ENCODE results near the gene CCNH.

Gene CCNH

GRCh38 chr5:87418506-87418905 is 5.8 kb upstream of the CCNH start:
- Histone ChIP-seq H3K9ac (ENCODE audit: insufficient read length, low read depth) (no peak overlapping the region), H3K27me3 (ENCODE audit: insufficient read depth, insufficient read length) (no peaks in the 10 kb centered on the region), H3K4me1 (ENCODE audit: insufficient read depth, insufficient read length) (no peaks in the 10 kb centered on the region), H3K4me3 (ENCODE audit: insufficient read length, low read depth) (no peak overlapping the region), H3K9me3 (ENCODE audit: insufficient read depth, low read length) (no peaks in the 10 kb centered on the region), H3K36me3 (ENCODE audit: insufficient read depth, insufficient read length, low read length) (no peaks in the 10 kb centered on the region)
- no peak for DNase-seq (ENCODE audit: low read depth, low spot score)
- TF ChIP-seq SUZ12 (IDR thresholded peaks at IDR 0.05; ENCODE audit: extremely low read depth, insufficient read depth, insufficient read length) (no peak), ZNF274 (IDR thresholded peaks at IDR 0.05; ENCODE audit: low read depth, low read length) (no peak), YY1 (IDR thresholded peaks at IDR 0.05; ENCODE audit: insufficient read depth, insufficient read length) (no peak)

GRCh38 chr5:87413343-87413645 is 564 bp upstream of the CCNH start:
- H3K4me1 ChIP-seq (ENCODE audit: insufficient read depth, insufficient read length) = no peaks in the 10 kb centered on the region
- DNase-seq (ENCODE audit: low read depth, low spot score) = no peak
- peak overlapping the region; percentile 97 for H3K4me3 ChIP-seq (ENCODE audit: insufficient read length, low read depth)
- H3K9me3 ChIP-seq (ENCODE audit: insufficient read depth, low read length) = no peaks in the 10 kb centered on the region
- no peaks in the 10 kb centered on the region for H3K27me3 ChIP-seq (ENCODE audit: insufficient read depth, insufficient read length)
- TF ChIP-seq ZNF274 (IDR thresholded peaks at IDR 0.05; ENCODE audit: low read depth, low read length) (no peak), YY1 (IDR thresholded peaks at IDR 0.05; ENCODE audit: insufficient read depth, insufficient read length) (no peak), SUZ12 (IDR thresholded peaks at IDR 0.05; ENCODE audit: extremely low read depth, insufficient read depth, insufficient read length) (no peak)
- H3K9ac ChIP-seq (ENCODE audit: insufficient read length, low read depth) = peak overlapping the region; percentile 56
- H3K36me3 ChIP-seq (ENCODE audit: insufficient read depth, insufficient read length, low read length) = peaks cover 29% of the 10 kb centered on the region

GRCh38 chr5:87411973-87412629 is 629 bp downstream of the CCNH start:
- Histone ChIP-seq H3K4me1 (ENCODE audit: insufficient read depth, insufficient read length) (no peaks in the 10 kb centered on the region), H3K27me3 (ENCODE audit: insufficient read depth, insufficient read length) (no peaks in the 10 kb centered on the region), H3K9me3 (ENCODE audit: insufficient read depth, low read length) (no peaks in the 10 kb centered on the region), H3K4me3 (ENCODE audit: insufficient read length, low read depth) (peak overlapping the region; percentile 97), H3K36me3 (ENCODE audit: insufficient read depth, insufficient read length, low read length) (peaks cover 40% of the 10 kb centered on the region), H3K9ac (ENCODE audit: insufficient read length, low read depth) (peak overlapping the region; percentile 97)
- no peak for DNase-seq (ENCODE audit: low read depth, low spot score)
- TF ChIP-seq SUZ12 (IDR thresholded peaks at IDR 0.05; ENCODE audit: extremely low read depth, insufficient read depth, insufficient read length) (no peak), YY1 (IDR thresholded peaks at IDR 0.05; ENCODE audit: insufficient read depth, insufficient read length) (no peak), ZNF274 (IDR thresholded peaks at IDR 0.05; ENCODE audit: low read depth, low read length) (no peak)

- H3K9me3 ChIP-seq (ENCODE audit: insufficient read depth, low read length) = no peaks in the 10 kb centered on the region
- H3K27me3 ChIP-seq (ENCODE audit: insufficient read depth, insufficient read length) = no peaks in the 10 kb centered on the region
- peaks cover 45% of the 10 kb centered on the region for H3K36me3 ChIP-seq (ENCODE audit: insufficient read depth, insufficient read length, low read length)
- no peaks in the 10 kb centered on the region for H3K4me1 ChIP-seq (ENCODE audit: insufficient read depth, insufficient read length)
- H3K4me3 ChIP-seq (ENCODE audit: insufficient read length, low read depth) = peak overlapping the region; percentile 97
- peak overlapping the region; percentile 97 for H3K9ac ChIP-seq (ENCODE audit: insufficient read length, low read depth)
- no peak for DNase-seq (ENCODE audit: low read depth, low spot score)
- no peak for TF ChIP-seq ZNF274 (IDR thresholded peaks at IDR 0.05; ENCODE audit: low read depth, low read length)
- no peak for TF ChIP-seq SUZ12 (IDR thresholded peaks at IDR 0.05; ENCODE audit: extremely low read depth, insufficient read depth, insufficient read length)
- TF ChIP-seq YY1 (IDR thresholded peaks at IDR 0.05; ENCODE audit: insufficient read depth, insufficient read length) = no peak
These were observed 1.2 kb downstream of the CCNH start for GRCh38 chr5:87411586-87411972.

GRCh38 chr5:87410931-87411330 is 1.8 kb downstream of the CCNH start:
- H3K4me3 ChIP-seq (ENCODE audit: insufficient read length, low read depth) = no peak overlapping the region
- no peaks in the 10 kb centered on the region for H3K9me3 ChIP-seq (ENCODE audit: insufficient read depth, low read length)
- H3K4me1 ChIP-seq (ENCODE audit: insufficient read depth, insufficient read length) = no peaks in the 10 kb centered on the region
- H3K27me3 ChIP-seq (ENCODE audit: insufficient read depth, insufficient read length) = no peaks in the 10 kb centered on the region
- no peak overlapping the region for H3K9ac ChIP-seq (ENCODE audit: insufficient read length, low read depth)
- peaks cover 51% of the 10 kb centered on the region for H3K36me3 ChIP-seq (ENCODE audit: insufficient read depth, insufficient read length, low read length)
- TF ChIP-seq SUZ12 (IDR thresholded peaks at IDR 0.05; ENCODE audit: extremely low read depth, insufficient read depth, insufficient read length) = no peak
- TF ChIP-seq YY1 (IDR thresholded peaks at IDR 0.05; ENCODE audit: insufficient read depth, insufficient read length) = no peak
- TF ChIP-seq ZNF274 (IDR thresholded peaks at IDR 0.05; ENCODE audit: low read depth, low read length) = no peak
- no peak for DNase-seq (ENCODE audit: low read depth, low spot score)

- Histone ChIP-seq H3K9ac (ENCODE audit: insufficient read length, low read depth) (no peak overlapping the region), H3K4me1 (ENCODE audit: insufficient read depth, insufficient read length) (no peaks in the 10 kb centered on the region), H3K36me3 (ENCODE audit: insufficient read depth, insufficient read length, low read length) (peaks cover 70% of the 10 kb centered on the region), H3K27me3 (ENCODE audit: insufficient read depth, insufficient read length) (no peaks in the 10 kb centered on the region), H3K9me3 (ENCODE audit: insufficient read depth, low read length) (no peaks in the 10 kb centered on the region), H3K4me3 (ENCODE audit: insufficient read length, low read depth) (no peak overlapping the region)
- DNase-seq (ENCODE audit: low read depth, low spot score) = no peak
- TF ChIP-seq YY1 (IDR thresholded peaks at IDR 0.05; ENCODE audit: insufficient read depth, insufficient read length) = no peak
- no peak for TF ChIP-seq ZNF274 (IDR thresholded peaks at IDR 0.05; ENCODE audit: low read depth, low read length)
- TF ChIP-seq SUZ12 (IDR thresholded peaks at IDR 0.05; ENCODE audit: extremely low read depth, insufficient read depth, insufficient read length) = no peak
These were observed 4.5 kb downstream of the CCNH start for GRCh38 chr5:87408204-87408603.

- H3K36me3 ChIP-seq (ENCODE audit: insufficient read depth, insufficient read length, low read length) = peaks cover 83% of the 10 kb centered on the region
- no peak for TF ChIP-seq YY1 (IDR thresholded peaks at IDR 0.05; ENCODE audit: insufficient read depth, insufficient read length)
- TF ChIP-seq ZNF274 (IDR thresholded peaks at IDR 0.05; ENCODE audit: low read depth, low read length) = no peak
- no peak for TF ChIP-seq SUZ12 (IDR thresholded peaks at IDR 0.05; ENCODE audit: extremely low read depth, insufficient read depth, insufficient read length)
These were observed 7.1 kb downstream of the CCNH start for GRCh38 chr5:87405472-87406155.

More at GRCh38 chr5:87405472-87406155, 7.1 kb downstream of the CCNH start:
- Histone ChIP-seq H3K9ac (ENCODE audit: insufficient read length, low read depth) (no peak overlapping the region), H3K27me3 (ENCODE audit: insufficient read depth, insufficient read length) (no peaks in the 10 kb centered on the region), H3K4me3 (ENCODE audit: insufficient read length, low read depth) (no peak overlapping the region), H3K9me3 (ENCODE audit: insufficient read depth, low read length) (no peaks in the 10 kb centered on the region), H3K4me1 (ENCODE audit: insufficient read depth, insufficient read length) (no peaks in the 10 kb centered on the region)
- DNase-seq (ENCODE audit: low read depth, low spot score) = no peak

Measured in NT2/D1 (cell line).